GM18868 (cell line): ENCODE data around the gene DERA.
"Not testable (repeated sequence)": the region's sequence is repeated elsewhere in the genome, so short reads cannot be mapped to it uniquely, and the experiment has no call there.

Source experiments
- ATAC-seq: cut with Tn5 transposase; IDR thresholded peaks from one replicate; pipeline ENCODE4 v1.9.1; 2021; ENCODE audit warnings: mild to moderate bottlenecking, moderate library complexity; ENCODE audit not compliant: unreplicated experiment

The DERA gene

GRCh38 chr12:15899282-15899870 is 11.8 kb upstream of the DERA start:
- ATAC-seq = peak; percentile 64

- ATAC-seq = no peak
Observed at GRCh38 chr12:15904378-15904920, 6.7 kb upstream of the DERA start.

DNA sequence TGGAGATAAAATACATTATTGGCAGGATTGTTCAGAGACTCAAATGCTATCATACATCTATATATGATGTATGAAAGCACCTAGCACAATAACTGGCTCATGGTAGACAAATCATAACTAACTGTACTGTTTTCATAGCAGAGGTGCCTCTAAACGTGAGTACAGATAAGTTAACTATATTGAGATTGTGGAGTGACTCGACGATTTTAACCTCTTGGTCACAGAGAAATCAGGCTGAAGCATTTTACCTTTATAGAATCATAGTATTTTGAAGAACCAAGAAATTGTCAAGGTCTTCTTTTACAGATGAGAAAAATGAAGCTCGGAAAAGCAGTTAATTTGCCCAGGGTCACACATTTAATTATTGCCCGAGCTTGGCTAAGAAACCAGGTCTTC is 666 bp upstream of the DERA start:
- no peak for ATAC-seq

GRCh38 chr12:15911931-15912330 is 799 bp downstream of the DERA start:
- not testable (repeated sequence) for ATAC-seq

- not testable (repeated sequence) for ATAC-seq
Observed at GRCh38 chr12:15914131-15914530, 3.0 kb downstream of the DERA start.

DNA sequence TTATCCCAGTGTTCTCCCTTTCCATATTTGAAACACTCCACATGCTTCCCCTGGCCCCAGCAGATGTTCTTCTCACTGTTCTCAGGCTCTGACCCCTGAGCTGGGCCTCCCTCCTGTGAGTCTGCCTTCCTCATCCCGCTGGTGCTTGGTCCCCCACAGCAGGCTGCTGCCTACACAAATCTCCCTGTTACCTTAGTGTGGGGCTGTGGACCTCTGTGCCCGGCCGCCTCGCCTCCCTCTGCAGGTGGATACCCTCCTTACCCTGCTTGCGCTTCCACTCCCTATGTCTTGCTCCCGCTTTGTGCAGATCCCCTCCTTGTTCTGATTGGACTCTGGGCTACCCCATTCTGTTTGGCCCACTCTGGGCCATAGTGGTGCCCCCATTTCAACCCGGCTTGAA is 6.9 kb downstream of the DERA start:
- no peak for ATAC-seq

DNA sequence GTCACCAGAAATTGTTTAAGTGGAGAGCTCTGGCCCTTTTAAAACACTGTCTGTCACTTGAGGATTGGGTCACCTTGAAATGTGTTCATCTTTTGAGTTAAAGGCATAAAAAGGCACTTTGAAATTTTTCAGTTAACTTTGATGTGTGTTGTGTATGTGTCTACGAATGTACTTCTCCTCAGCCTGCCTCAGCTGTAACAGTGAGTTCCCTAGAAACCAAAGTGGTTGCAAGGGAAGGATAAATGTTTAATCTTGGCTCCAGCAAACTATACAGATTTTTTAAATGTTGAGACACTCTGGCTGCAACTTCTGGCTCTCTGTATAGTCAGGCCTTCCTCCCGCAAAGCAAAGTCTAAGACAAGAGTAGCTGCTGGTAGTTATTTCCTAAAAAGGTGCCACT is 8.3 kb downstream of the DERA start:
- no peak for ATAC-seq

DNA sequence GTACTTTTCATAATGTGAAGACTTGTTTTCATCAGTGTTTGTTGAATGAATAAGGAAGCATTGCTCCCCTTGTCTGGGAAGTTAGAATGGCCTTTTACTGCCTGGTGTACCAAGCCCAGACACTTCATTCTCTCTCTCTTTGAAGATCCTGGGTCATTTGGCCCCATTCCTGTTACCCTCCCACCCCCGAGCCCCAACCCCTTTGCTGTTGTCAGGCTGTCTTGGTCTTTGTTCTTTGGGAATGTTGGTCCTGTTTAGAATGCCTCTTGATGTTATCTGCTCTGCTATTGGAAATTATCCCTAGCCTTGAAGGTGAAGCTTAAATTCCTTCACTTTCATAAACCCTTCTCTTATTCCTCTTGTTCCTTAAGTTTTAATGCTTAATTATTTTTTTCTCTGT is 13.8 kb downstream of the DERA start:
- ATAC-seq = no peak

DNA sequence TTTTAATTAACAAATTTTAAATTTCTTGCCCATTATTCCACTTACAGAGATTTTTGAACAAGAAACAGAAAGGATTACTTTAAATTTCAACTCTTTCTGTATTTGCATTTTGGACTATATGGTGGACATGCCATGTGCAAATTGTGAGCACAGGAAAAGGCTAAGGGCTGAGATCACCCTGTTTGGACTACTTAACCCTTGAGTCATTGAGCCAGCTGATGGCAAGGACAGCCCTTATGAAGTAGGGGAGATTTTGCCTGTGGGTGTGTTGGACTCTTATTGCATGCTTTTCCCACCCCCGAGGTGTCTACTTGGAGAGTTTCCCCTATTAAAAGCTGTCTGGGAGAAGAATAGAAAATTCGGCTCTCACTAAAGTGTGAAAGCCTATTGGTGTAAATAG is 17.2 kb downstream of the DERA start:
- no peak for ATAC-seq

DNA sequence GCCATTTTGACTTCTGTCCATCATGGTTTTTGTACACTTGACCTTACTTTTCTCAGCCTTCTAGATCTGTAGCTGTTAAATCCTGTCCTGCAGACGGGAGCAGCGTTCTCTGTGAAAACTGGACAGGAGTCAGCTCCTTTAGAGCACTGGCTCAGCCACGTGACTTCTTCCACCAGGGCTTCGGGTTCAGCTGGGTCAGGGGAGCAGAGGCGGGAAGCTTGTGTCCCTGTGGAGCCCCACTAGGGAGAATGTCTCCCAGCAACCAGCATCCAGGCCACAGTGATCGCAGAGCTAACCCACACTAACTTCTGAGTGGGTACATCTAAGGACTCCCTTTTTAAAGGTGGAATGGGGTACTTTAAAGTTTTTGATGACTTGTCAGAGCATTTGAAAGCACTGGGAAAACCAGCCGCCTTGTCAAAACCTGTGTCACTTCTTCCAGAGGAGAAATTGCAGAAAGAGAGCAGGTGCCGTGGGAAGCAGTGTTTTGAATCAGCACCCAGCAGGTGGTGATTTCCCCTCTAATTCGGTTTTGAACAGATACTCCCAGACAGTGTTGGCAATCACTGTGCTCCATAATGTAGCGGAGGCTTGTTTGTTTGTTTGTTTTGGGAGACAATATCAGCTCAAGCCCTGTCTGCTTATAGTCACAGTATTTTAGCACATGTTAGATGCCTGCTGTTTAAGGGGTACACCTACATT is 17.9 kb downstream of the DERA start:
- ATAC-seq = peak; percentile 55

GRCh38 chr12:15931590-15932053 is 20.5 kb downstream of the DERA start:
- peak; percentile 67 for ATAC-seq

GRCh38 chr12:15932327-15932726 is 21.2 kb downstream of the DERA start:
- no peak for ATAC-seq

DNA sequence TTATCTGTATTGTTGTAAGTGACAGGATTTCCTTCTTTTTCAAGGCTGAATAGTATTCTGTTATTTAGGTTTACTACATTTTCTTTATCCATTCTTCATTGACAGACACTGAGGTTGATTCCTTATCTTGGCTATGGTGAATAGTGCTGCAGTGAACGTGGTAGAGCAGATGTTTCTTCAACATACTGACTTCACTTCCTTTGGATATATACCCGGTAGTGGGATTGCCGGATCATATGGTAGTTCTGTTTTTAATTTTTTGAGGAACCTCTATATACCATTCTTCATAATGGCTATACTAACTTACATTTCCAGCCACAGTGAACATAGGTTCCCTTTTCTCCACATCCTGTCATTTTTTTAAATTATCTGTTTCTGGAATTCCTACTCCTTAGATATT is 21.8 kb downstream of the DERA start:
- ATAC-seq = no peak

DNA sequence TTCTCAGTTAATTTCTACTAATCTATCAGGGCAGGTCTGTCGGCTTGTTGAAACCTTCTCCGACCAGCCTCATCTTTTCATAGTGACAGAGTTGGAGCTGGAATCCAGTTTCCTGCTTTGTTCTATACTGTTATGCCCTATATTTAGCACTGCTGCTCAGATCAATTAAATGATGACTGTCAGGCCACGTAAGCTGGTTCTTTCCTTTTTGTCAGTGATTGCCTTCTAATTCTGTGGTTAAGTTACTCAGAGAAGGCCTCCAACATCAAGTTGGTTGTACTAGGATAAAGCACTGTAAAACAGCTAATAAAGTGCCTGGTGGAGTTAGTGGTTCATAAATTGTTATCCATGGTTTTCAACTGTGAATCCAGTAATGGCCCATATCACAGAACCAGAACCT is 22.6 kb downstream of the DERA start:
- ATAC-seq = no peak

GRCh38 chr12:15936751-15937150 is 25.6 kb downstream of the DERA start:
- no peak for ATAC-seq

DNA sequence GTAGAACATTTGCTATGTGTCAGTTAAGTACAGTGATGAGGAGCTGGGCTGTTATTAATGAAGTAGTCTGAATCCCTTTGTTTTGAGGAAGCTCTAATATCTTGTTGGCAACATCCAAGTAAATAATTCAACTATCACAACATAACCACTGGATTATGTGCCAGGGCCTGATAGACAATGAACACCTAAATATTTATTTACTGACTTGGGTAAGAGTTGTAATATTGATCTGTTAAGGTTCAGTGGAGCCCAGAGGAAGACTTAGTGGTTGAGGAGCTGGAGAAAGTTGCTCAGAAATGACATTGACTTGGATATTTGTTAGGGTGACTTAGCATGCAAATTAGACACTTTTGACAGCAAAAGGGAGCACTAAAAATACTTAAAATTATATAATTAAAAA is 26.8 kb downstream of the DERA start:
- no peak for ATAC-seq

GRCh38 chr12:15939111-15939510 is 28.0 kb downstream of the DERA start:
- ATAC-seq = no peak

GRCh38 chr12:15942475-15942874 is 31.3 kb downstream of the DERA start:
- no peak for ATAC-seq

GRCh38 chr12:15943519-15943918 is 32.4 kb downstream of the DERA start:
- ATAC-seq = not testable (repeated sequence)

DNA sequence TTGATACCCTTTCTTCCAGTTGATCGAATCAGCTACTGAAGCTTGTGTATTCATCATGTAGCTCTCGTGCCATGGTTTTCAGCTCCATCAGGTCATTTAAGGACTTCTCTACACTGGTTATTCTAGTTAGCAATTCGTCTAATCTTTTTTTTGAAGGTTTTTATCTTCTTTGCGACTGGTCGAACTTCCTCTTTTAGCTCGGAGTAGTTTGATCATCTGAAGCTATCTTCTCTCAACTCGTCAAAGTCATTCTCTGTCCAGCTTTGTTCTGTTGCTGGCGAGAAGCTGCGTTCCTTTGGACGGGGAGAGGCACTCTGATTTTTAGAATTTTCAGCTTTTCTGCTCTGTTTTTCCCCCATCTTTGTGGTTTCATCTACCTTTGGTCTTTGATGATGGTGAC is 37.3 kb downstream of the DERA start:
- not testable (repeated sequence) for ATAC-seq

GRCh38 chr12:15955281-15955680 is 44.1 kb downstream of the DERA start:
- ATAC-seq = no peak

GRCh38 chr12:15956010-15956409 is 44.9 kb downstream of the DERA start:
- no peak for ATAC-seq
